ENCODE measurements around the gene MTMR2.
"Not testable (repeated sequence)": the region's sequence is repeated elsewhere in the genome, so short reads cannot be mapped to it uniquely, and the experiment has no call there.

Gene MTMR2

GRCh38 chr11:95884802-95885201 is 39.1 kb downstream of the MTMR2 start:
- DNase-seq (ENCODE audit: low read depth in 2 of 2), result no peak

- DNase-seq (ENCODE audit: low read depth in 2 of 2), result no peak
Observed at GRCh38 chr11:95884376-95884775, 39.5 kb downstream of the MTMR2 start.

- DNase-seq (ENCODE audit: low read depth in 2 of 2), result no peak
Observed at GRCh38 chr11:95883381-95883780, 40.5 kb downstream of the MTMR2 start.

- no peak for DNase-seq (ENCODE audit: low read depth in 2 of 2)
Observed at GRCh38 chr11:95877291-95877690, 46.6 kb downstream of the MTMR2 start.

GRCh38 chr11:95870877-95871276 is 53.0 kb downstream of the MTMR2 start:
- DNase-seq (ENCODE audit: low read depth in 2 of 2), result not testable (repeated sequence)

- no peak for DNase-seq (ENCODE audit: low read depth in 2 of 2)
Observed at GRCh38 chr11:95867105-95867504, 56.8 kb downstream of the MTMR2 start.

- no peak for DNase-seq (ENCODE audit: low read depth in 2 of 2)
Observed at GRCh38 chr11:95863486-95864140, 60.3 kb downstream of the MTMR2 start.

- not testable (repeated sequence) for DNase-seq (ENCODE audit: low read depth in 2 of 2)
Observed at GRCh38 chr11:95860024-95860423, 63.9 kb downstream of the MTMR2 start.

GRCh38 chr11:95854362-95854761 is 69.5 kb downstream of the MTMR2 start:
- not testable (repeated sequence) for DNase-seq (ENCODE audit: low read depth in 2 of 2)

GRCh38 chr11:95853862-95854261 is 70.0 kb downstream of the MTMR2 start:
- no peak for DNase-seq (ENCODE audit: low read depth in 2 of 2)

GRCh38 chr11:95853138-95853537 is 70.8 kb downstream of the MTMR2 start:
- DNase-seq (ENCODE audit: low read depth in 2 of 2), result no peak

GRCh38 chr11:95850137-95850536 is 73.8 kb downstream of the MTMR2 start:
- DNase-seq (ENCODE audit: low read depth in 2 of 2), result no peak

- DNase-seq (ENCODE audit: low read depth in 2 of 2), result no peak
Observed at GRCh38 chr11:95849087-95849825, 74.7 kb downstream of the MTMR2 start.

- no peak for DNase-seq (ENCODE audit: low read depth in 2 of 2)
Observed at GRCh38 chr11:95845167-95845566, 78.7 kb downstream of the MTMR2 start.

- peak; percentile 5 to 31 for DNase-seq (ENCODE audit: low read depth in 2 of 2)
Observed at GRCh38 chr11:95835768-95836488, 88.0 kb downstream of the MTMR2 start.

- DNase-seq (ENCODE audit: low read depth in 2 of 2), result no peak
Observed at GRCh38 chr11:95835351-95835750, 88.6 kb downstream of the MTMR2 start.

GRCh38 chr11:95833378-95833777 is 90.5 kb downstream of the MTMR2 start:
- no peak for DNase-seq (ENCODE audit: low read depth in 2 of 2)

GRCh38 chr11:95832763-95833162 is 91.1 kb downstream of the MTMR2 start:
- DNase-seq (ENCODE audit: low read depth in 2 of 2), result no peak

- no peak for DNase-seq (ENCODE audit: low read depth in 2 of 2)
Observed at GRCh38 chr11:95831198-95831883, 92.6 kb downstream of the MTMR2 start.

- no peak for DNase-seq (ENCODE audit: low read depth in 2 of 2)
Observed at GRCh38 chr11:95829580-95830259, 94.2 kb downstream of the MTMR2 start.

GRCh38 chr11:95827696-95828095 is 96.2 kb downstream of the MTMR2 start:
- no peak for DNase-seq (ENCODE audit: low read depth in 2 of 2)

- no peak for DNase-seq (ENCODE audit: low read depth in 2 of 2)
Observed at GRCh38 chr11:95821640-95822039, 102.3 kb downstream of the MTMR2 start.
